HG03342 (cell line): ENCODE results near the gene APEX2.
"Not testable (repeated sequence)": the region's sequence is repeated elsewhere in the genome, so short reads cannot be mapped to it uniquely, and the experiment has no call there.

ENCODE experiments used
- ATAC-seq: cut with Tn5 transposase; IDR thresholded peaks from one replicate; pipeline ENCODE4 v1.9.1; 2021; ENCODE audit warnings: mild to moderate bottlenecking, moderate library complexity; ENCODE audit not compliant: unreplicated experiment

Gene APEX2

DNA sequence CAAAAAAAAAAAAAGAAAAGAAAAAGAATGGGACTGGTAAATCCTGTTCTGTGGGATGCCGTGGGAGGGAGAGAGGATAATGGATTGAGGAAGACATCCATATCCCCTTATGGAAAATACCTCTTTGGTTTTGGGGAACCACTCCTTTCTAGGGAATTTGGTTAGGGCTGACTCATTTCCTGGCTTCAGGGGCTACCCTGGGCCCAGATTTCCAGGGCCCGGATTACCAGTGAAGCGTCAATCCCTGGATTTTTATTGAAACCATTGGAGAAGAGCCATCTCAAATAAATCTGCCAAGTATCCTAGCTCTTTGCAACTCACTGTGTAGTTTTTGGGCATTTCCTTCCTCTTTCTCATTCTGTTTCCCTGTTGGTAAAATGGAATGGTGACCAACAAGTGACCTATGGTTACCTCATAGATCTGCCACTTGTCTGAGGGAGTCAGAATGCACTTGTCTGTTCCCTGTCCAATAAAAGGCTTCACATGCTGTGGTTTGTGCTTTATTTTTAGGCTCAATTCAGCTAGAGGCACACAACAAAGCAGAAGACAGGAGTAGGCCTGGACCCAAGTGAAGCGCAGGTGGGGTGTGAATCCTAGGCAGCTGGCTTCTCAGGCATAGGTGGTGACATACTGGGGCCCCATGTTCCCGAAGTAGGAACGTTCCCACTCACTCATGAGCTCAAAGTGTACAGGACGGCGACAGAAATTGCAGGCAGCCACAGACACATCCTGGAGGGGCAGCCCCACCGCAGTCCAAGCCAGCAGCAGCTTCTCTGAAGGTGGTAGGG lies 8.6 kb downstream of the APEX2 start:
- ATAC-seq, result no peak

DNA sequence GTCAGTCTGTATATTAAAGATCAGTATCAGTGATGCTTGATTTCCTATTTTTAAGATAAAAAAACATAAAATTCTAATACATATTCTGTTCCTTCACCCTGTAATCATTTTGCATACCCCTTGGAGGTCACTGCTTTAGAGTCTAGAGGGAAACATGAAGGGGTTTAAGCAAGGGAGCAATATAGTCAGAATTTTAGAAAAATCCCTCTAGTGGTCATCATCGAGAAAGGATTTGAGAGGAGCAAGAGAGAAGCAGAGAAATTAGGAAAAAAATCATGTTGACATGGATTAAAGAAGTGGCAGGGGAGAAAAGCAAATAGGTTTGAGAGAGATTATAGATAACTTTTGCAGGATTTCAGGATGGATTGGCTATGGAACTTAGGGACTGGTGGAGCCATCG lies 11.1 kb downstream of the APEX2 start:
- no peak for ATAC-seq

GRCh38 chrX:55014897-55015299 lies 14.7 kb downstream of the APEX2 start:
- ATAC-seq, result no peak

DNA sequence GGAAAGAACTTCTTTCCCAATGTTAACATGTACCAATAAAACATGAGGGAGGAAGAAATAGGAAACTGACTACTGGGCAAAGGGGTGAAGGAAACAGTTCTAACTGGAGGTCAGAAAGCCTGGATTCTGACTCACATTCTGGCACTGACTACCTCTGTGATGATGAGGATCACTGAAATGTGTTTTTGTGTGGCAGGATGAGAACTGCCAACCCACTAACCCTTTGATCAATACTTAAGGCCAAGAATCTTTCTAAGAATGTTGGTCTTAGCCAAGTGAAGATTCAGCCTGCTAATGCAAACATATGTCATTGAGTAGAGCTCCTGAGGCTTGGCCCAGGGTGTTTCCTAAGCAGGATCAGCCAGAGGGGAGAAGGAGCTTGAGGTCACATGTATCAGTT lies 26.0 kb downstream of the APEX2 start:
- ATAC-seq, result no peak

- ATAC-seq, result no peak
Observed at GRCh38 chrX:55026840-55027239, 26.7 kb downstream of the APEX2 start.

DNA sequence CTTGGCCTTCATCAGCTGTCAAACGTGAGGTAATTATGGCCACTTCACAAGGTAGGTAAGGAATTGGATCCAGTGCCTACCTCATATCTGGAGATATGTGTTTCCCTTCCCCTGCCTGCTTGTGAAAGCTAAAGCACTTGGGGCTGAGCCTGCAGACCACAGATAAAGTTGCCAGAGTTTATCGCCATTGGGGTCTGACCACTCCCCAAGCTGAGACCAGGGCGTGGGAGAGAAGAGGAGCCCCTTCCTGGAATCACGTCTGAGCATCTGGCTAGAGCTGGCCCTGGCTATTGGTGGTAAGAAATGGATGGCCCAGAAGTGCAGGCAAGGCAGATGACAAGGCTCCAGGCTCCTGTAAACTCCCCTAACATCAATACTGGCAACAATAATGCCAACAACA lies 27.9 kb downstream of the APEX2 start:
- no peak for ATAC-seq

GRCh38 chrX:55028611-55029010 lies 28.4 kb downstream of the APEX2 start:
- no peak for ATAC-seq

DNA sequence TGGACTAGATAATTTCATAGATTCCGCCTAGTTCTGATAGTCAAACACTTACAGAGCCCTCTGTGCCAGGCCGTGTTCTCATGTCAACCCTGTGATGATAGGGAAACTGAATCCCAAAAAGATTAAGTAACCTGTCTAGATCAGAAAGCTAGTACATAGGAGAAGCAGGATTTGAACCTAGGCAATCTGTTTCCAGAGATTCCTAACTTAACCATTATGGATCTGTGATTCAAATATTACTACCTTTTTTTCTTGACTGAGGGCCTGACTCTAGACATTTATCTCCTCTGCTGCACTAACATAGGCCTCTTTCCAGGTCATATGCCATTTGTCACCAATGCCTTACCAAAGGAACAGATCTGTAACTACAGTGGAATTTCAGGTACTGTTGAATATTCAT lies 29.1 kb downstream of the APEX2 start:
- no peak for ATAC-seq

DNA sequence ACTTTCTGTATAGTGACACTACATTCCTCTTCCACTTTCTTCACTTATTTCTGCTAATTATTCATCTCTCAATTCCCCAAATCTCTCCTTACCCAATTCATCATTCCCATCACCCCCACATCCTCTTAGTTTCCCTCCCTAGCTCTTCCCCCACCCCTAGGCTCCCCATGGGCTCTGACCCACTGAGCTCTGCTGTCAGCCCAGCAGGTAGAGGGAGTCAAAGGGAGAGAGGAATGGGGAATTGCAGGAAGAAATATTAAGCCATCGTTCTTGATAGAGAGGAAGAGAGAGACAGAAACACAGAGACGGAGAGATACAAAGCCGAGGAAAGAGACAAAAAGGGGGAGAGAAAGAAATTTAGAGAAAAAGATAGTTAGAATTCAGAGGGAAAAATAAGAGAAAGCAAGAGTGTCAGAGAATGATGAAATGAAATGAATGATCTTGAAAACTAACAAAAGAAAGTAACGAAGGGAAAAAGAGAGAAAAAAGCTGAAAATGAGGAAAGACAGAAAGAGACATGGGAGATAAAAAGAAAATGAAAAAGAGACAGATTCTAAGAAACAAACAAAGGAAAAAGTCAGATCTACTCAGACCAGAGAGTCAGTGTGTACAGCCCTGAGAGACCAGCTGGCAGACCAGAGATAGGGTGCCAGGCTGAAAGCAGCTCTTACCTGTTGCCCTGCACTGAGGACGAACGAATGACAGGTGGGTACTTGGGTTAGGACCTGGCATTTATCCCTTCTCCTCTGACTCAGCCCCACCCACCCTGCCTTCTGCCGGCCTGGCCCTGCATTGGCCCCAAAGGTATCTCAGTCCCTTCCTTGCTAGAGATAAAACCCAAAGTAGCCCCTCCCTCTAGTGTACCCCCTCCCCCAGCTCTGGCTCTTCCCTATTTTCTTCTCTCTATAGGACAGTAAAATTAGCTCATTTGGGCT lies 30.4 kb downstream of the APEX2 start, which contains the start of gene ALAS2:
TSS of gene ALAS2 (minus strand) at position 707 of the 935 bp plus-strand sequence. CDS start 4,977 bp downstream, outside the sequence.
- ATAC-seq, result no peak

DNA sequence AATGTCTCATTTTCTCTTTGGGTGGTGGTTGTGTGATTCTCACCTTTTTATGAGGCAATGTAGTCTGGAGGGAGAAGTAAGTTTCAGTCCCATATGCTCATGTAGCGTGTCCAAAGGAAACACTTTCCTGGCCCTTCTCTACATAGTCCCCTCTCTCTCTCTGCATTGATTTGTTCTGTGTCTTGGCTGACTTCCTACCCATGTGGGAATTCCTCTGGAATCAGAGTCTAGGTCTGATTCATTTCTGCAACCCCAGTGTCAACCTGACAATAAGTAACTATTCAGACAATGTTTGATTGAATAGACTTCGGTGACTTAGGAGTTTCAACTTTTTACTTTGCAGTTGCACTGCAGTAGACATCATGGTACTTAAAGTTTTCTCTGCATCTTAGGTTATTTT lies 33.3 kb downstream of the APEX2 start:
- no peak for ATAC-seq

GRCh38 chrX:55039471-55039870 lies 39.3 kb downstream of the APEX2 start:
- ATAC-seq, result no peak

GRCh38 chrX:55041514-55041913 lies 41.4 kb downstream of the APEX2 start:
- ATAC-seq, result no peak

DNA sequence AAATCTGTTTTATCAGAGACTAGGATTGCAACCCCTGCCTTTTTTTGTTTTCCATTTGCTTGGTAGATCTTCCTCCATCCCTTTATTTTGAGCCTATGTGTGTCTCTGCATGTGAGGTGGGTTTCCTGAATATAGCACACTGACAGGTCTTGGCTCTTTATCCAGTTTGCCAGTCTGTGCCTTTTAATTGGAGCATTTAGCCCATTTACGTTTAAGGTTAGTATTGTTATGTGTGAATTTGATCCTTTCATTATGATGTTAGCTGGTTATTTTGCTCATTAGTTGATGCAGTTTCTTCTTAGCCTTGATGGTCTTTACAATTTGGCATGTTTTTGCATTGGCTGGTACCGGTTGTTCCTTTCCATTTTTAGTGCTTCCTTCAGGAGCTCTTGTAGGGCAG lies 50.4 kb downstream of the APEX2 start:
- ATAC-seq, result not testable (repeated sequence)

- no peak for ATAC-seq
Observed at GRCh38 chrX:55056820-55057674, 56.9 kb downstream of the APEX2 start.

GRCh38 chrX:55057675-55058249 lies 57.6 kb downstream of the APEX2 start:
- ATAC-seq, result peak; percentile 75
